Measurements from ENCODE around the gene EEPD1. TPM values are rescaled to one million over a fixed set of nuclear protein-coding genes. Genes with fewer than 3 reads are reported as not detected.

EEPD1 gene
- total RNA-seq, 2 experiments from 2014 or later: 0.40 to 0.48 TPM

DNA sequence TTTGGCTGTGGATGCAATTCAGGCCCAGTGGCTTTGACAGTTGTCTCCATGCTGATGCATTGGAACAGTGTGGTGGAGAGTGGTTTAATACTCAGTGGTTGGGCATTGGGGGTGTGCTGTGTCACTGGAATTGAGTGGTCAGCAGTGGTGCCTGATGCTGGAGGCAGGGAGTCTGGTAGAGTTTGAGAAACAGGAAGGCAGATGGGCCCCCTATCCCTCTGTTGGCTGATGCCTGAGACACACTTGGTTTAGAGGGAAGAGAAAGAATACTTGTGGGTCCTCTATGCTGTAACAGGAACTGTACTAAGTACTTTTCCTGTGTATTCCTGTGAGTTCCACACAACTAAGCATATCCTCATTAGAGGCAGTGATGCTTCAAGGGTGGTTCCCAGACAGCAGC, 55.4 kb downstream of the EEPD1 start:
- ChIA-PET POLR2A (no interaction called here), CTCF (no interaction called here)

DNA sequence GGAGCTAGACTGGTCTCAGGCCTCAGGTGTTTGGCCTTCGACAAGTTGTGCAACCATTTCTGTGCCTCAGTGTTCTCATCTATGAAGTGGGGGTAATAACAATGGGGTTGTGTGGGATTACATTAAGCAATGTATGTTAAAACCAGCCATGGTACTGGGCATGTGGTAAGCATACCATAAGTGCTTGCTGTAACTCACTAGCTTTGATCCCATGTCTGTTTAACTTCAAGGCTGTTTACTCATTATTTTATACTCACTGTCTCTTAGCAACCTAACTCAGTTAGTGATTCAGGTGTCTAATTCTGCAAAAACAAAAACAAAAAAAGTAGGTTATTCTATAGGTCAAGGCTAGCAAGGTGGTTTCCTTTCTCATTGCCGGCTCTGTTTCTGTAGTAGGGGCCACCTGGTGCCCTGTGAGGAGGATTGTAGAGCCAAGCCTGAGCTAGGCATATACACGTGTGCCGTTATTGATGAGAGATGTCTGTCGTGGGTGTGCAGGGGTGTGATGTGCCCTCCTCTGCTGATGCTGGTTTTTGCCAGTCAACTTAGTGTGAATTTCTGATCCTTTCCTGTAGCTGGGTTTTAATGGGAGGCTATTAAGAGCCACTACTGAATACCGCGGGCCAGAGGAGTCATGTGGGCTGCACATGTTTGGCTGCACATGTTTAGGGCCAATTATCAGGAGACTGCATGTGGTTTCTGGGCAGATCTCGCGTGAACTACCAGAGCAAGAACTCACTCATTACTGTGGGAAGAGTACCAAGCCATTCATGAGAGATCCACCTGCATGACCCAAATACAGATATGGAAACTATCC, 56.2 kb downstream of the EEPD1 start:
- CTCF ChIA-PET: no interaction called here
- POLR2A ChIA-PET: no interaction called here

DNA sequence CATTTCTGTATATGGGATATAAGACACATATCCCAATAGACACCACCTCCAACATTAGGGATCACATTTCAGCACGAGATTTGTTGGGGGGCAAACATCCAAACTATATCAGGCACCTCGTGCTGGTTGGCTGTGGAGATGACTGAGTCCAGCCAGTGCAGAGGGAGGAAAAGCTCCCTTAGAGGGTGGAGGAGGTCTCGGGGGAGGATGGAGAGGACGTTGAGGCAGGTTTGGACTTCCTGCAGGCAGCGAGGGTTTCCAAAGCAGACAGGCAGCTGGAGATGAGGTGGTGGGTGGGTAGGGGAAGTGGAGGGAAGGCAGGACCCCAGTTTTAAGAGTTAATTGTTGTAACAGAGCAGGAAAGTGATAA, 56.7 kb downstream of the EEPD1 start:
- CTCF ChIA-PET: no interaction called here
- POLR2A ChIA-PET: no interaction called here

DNA sequence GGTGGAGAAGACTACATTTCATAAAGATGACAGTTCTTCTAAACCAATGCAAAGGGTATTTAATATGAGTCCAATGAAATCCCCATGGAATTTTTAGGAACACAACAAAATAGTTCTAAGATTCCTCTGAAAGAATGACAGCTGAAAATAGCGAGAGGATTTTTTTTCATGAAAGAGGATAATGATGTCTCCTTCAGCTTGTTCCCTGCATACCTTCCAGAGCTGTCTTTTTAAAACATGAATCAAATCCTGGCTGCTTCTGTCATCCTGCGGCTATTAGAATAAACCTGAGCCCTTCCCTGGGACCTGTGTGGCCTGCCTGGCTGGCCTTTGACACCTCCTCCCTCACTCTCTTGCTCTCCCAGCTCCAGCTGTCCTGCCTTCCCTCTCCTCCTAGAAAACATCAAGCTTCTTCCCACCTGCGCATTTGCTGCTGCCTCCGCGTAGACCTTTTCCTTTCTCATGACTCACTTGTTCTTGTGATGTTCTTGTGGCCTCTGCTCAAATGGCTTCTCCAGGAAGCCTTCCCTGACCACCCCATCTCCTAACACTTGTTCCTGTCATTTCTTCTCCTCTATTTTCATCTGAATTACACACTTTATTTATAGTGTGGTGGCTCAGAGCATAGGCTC, 57.4 kb downstream of the EEPD1 start:
- CTCF ChIA-PET: no interaction called here
- POLR2A ChIA-PET: no interaction called here

DNA sequence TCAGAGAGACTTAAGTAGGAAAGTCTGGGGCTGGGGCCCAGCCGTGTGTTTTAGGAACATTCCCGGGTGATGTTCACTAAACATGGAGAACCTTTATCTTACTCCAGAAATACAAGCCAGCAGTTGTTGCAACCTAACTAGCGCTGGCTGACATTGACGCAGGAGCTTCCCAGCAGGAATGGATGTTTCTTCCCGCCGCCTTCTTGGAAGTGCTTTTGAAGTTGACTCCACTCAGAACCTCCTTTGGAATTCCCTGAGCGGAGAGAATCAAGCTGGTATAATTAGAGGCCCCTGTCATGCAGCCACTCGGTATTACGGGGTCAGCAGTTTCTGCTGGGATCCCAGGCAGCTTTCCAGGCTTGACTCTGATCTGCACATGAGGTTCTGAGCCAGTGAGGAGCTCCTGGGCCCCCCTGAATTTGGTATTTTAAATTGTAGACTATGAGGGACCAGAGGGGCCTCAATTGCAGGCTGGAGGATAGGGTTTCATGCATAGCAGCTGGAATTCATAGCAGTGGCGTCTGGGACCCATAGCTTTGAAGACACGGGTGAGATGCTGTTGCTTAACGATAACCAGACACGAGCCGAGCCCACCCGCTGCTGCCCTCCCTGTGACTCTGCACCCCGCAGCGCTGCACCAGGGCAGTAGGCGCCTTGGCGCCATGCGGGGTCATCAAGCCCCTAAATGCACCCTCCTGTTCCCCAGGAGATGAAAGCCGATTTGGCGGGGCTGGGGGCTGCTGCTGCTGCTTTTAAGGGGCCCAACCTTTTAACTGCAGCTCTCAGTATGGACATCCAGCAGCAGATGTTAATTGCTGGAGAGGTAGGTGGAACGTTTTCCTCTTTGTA, 61.8 kb downstream of the EEPD1 start:
- POLR2A ChIA-PET: no interaction called here

DNA sequence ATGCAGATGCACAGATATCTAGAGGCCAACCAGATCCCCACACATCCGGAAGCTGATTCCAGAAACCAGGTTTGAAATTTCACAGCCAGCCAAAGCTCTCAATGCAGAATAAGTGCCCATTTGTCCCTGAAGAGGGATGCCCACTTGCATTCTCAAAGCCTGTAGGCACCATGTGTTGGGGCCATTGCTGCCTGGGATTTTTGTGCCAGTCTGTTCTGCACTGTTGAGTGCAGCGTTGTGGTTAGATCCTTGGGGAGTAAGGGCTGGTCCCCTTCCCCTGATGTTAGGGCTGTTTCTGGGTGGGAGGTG, 62.4 kb downstream of the EEPD1 start:
- CTCF ChIA-PET: no interaction called here
- POLR2A ChIA-PET: no interaction called here

More for the DNA sequence above, 61.8 kb downstream of the EEPD1 start:
- CTCF ChIA-PET: interaction anchor here (0.6 kb wide), 1 partner anchor 250 kb away, joined by 3 read pairs; no protein-coding TSS in a partner anchor

DNA sequence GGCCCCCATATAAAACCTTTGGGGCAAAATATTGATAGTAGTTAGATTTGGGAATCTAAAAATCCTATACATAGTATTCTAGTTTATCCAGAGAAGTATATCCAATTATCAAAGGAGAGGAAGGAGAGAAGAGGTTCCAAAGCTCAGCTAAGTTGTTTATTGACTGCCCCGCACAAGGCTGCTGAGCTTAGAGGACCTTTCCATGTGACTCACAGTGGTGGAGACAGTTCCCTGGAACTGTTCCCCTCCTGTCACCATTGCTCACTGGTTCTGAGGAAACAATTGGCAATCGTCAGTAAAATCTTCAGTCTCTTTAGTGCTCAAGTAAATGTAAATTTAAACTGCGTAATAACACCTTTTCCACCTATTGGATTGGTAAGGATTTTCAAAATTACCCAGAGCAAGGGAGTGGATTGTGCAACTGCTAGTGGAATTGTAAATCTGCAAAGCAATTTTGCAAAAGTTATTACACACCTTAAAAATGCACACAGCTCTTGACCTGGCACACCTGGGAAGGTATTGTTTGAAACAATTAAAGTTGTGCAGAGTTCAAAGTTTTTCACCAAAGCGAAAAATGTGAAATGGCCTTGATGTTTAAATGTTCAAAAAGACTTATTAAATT, 63.1 kb downstream of the EEPD1 start:
- POLR2A ChIA-PET: no interaction called here
- CTCF ChIA-PET: no interaction called here

DNA sequence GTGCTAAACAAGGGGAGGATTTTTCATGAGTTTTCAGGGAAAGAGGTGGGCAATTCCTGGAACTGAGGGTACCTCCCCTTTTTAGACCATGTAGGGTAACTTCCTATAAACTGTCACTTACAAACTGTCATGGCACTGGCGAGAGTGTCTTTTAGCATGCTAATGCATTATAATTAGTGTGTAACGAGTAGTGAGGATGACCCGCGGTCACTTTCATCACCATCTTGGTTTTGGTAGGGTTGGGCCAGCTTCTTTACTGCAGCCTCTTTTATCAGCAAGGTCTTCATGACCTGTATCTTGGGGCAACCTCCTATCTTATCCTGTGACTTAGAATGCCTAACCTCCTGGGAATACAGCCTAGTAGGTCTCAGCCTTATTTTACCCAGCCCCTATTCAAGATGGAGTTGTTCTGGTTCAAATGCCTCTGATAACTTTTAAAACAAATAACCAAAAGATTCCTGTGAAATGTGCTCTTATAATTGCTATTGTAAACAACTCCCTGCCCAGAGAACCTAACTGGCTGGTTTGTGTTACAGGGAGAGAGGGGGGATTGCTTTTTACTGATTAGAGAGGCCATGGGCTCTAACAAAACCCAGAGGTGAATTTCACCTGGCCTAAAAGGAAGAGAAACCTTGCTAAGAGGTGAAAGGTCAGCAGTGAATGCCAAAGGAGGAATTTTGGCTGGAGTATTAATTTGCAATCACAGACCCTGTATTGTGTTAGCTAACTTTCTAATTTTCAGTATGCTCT, 64.3 kb downstream of the EEPD1 start:
- POLR2A ChIA-PET: no interaction called here
- CTCF ChIA-PET: no interaction called here

DNA sequence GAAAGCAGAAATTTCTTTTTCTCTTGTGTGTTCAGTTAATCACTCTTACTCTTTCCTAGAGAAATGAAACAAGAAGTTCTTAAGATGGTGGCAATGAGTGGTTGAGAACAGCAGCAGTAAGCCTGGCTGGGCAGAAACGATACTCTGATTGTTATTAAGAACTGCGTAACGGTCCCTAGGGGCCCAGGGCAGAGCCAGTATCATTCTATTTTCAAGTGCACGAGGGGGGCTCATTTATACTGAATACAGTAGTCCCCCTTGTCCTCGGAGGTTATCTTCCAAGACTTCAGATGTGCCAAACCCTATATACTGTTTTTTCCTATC, 64.9 kb downstream of the EEPD1 start:
- ChIA-PET CTCF (no interaction called here), POLR2A (no interaction called here)

DNA sequence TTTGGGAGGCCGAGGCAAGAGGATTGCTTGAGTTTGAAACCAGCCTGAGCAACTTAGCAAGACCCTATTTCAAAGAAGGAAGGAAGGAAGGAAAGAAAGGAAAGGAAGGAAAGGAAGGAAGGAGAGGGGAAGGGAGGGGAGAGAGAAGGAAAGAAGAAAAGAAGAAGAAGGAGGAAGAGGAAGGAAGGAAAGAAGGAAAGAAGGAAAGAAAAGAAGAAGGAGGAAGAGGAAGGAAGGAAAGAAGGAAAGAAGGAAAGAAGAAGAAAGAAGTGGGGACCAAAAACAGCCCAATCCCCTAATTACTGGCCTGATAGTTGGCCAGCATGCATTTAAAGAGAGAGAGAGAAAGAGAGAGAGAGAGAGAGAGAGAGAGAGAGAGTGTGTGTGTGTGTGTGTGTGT, 66.4 kb downstream of the EEPD1 start:
- POLR2A ChIA-PET: no interaction called here
- CTCF ChIA-PET: no interaction called here

DNA sequence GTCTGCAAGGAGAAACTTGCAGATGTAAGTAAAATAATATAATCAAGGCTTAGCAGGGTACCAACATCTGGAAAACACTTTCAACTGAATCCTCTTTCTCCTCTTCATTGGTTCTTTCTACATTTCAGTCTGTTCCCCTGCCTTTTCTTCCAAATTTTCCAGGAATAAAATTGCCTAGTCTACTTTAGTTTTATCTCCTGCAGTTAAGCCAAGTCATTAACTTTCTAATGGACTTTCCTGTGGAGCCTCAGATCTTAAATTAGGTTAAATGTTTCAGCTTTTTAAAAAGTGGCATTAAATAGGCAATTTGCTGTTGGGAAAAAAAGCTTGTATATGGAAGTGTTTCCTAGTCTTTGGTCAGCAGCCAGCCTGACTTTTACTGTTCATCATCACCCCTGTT, 70.8 kb downstream of the EEPD1 start:
- POLR2A ChIA-PET: no interaction called here

DNA sequence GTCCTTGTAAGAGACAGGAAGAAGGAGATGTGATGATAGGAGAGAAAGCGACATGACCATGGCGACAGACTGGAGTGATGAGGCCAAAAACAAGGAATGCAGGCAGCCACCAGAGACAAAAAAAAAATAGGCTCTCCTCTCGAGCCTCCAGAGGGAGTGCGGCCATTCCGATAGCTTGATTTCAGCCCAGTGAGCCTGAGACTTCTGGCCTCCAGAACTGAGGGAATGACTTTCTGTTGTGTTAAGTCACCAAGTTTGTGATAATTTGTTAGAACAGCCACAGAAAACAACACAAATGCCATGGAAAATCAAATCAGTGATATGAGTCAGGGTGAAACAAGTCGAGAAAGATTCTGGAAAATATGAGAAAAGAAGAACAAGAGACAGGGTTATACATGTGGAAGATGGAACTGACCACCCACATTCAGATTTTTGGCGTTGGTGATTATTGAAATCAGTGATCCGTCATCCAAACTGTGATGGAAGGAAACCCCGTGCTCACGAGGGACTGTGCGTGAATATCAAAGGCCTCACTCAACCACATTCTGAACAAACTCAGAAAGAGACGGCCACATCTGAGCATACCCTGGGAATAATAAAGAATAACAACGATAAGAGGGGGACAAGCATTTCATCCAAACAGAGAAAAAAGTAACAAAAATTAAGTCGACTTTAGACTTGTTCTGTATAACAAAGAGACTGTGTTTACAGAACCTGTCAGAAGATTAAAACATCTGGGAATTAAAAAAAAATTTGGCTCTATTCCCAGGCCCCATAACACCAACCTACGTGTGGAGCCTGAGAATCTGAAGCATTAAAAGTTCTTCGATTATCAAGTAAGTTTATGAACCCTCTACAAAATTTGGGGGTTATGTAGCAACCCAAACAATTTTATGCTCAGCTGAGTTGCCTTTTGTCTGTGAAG, 72.1 kb downstream of the EEPD1 start:
- CTCF ChIA-PET: no interaction called here
- POLR2A ChIA-PET: no interaction called here

More for the DNA sequence above, 70.8 kb downstream of the EEPD1 start:
- CTCF ChIA-PET: interaction anchor here (1.7 kb wide), 1 partner anchor 95 kb away, joined by 3 read pairs; no protein-coding TSS in a partner anchor

DNA sequence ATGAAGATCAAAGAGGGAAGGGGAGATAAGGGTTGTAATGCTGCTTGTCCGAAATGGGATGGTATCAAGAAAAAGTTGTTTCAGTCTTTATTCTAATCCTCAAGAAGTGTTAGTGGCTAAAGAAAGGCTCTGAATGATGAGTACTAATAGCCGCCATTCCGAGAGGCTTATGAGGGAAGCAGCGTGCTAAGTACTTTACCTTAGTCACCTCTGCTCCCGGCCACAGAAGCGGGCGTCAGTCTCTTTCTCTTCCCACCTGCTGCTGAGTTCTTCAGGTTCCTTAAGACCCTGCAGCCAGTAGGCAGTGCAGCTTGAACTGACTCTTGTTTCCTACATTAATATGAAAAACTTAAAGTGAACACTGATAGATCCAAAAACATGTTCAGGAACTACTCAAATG, 73.1 kb downstream of the EEPD1 start:
- ChIA-PET POLR2A (no interaction called here), CTCF (interaction anchor here (0.6 kb wide), 1 partner anchor 93 kb away, joined by 3 read pairs; no protein-coding TSS in a partner anchor)

DNA sequence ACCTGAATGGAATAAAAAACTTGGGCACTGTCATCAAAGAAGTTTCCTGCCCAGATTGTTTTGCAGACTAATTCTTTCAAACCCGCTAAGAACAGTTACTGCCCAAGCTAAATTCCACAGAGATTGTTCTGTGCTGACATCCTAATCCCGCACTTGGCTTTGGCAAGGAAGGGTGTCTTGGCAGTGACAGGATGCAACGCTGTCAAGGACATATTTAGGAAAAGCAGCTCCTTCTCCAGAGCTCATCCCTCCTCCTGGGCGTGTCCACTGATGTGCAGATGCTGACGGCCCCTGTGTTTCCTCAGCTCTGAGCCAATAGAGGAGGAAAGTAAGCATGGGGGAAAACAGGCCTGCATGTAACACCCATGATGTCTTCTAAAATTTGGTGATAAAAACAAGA, 74.2 kb downstream of the EEPD1 start:
- CTCF ChIA-PET: no interaction called here
- POLR2A ChIA-PET: no interaction called here

DNA sequence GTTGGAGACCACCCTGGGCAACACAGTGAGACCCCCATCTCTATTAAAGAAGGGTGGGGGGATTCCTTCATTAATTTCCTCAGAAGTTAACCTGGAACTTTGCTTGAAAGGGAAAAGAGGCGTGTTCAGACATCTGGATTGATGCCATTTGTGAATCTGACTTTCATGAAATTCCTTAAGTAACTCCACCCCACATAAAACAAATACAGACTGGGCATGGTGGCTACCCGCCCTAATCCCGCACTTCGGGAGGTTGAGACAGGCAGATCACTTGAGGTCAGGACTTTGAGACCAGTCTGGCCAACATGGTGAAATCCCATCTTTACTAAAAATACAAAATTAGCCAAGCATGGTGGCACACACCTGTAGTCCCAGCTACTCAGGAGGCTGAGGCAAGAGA, 75.0 kb downstream of the EEPD1 start:
- POLR2A ChIA-PET: no interaction called here
- CTCF ChIA-PET: no interaction called here

DNA sequence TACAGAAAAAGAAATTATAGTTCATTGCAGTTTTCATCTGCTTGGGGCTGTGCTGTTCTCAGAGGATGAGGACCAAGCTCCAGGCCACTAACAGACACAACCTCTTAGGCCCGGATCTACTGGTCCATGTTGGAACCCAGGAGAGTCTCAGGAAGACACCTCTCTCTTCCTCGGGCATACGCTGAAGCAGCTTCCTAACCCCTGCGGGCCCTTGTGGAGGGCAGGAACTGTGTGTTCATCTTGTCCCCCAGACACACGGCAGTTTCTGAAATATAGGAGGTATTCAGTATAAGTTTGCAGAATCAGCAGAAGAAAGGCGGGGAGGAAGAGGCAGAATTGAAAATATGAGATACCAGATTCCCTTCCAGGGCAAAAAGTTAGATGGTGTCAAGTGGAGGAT, 78.4 kb downstream of the EEPD1 start:
- POLR2A ChIA-PET: no interaction called here
- CTCF ChIA-PET: no interaction called here

DNA sequence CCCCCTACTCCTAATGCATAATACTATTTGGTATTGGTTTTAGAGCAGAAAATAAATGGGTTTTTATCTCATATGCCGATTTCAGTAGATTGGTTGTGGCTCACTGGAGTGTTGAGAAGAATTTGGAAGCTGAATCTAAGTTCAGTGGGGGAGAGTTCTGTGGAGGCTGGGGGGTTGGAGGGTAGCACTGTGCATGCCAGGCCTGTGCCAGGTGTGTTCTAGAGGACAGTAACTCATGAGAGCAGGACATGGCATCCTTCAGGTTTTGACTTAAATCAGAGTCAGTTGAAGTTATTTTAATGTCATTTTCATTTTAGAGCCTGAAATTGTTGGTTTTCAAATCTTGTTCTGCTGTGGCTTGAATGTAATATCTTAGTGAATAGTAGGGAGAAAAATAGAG, 79.5 kb downstream of the EEPD1 start:
- CTCF ChIA-PET: no interaction called here
- POLR2A ChIA-PET: no interaction called here

DNA sequence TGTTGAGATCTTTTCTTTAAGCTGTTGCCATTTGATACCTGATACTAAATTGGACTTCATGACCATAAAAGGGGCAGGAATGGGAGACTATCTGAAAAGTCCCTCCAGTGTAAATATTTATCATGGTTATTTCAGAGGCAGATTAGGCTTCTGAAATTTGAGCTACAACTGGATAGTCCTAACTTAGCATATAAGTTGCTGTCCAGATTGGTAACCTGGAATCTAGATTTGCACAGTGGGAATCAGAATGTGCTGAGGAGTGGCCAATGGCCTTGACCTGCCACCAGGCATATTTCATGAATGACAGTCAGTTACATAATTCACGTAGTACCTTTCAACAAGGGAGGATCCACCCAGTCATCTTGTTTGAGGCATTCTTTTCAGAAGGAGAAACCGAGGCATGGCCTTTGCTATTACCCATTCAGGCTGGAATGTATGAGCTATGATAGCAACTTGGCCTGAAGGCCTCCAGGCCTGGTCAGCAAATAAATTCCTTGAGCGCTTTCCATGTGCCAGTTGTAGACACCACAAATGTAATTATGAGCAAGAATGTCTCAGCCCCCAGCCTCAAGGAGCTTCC, 80.0 kb downstream of the EEPD1 start:
- ChIA-PET POLR2A (no interaction called here), CTCF (no interaction called here)

DNA sequence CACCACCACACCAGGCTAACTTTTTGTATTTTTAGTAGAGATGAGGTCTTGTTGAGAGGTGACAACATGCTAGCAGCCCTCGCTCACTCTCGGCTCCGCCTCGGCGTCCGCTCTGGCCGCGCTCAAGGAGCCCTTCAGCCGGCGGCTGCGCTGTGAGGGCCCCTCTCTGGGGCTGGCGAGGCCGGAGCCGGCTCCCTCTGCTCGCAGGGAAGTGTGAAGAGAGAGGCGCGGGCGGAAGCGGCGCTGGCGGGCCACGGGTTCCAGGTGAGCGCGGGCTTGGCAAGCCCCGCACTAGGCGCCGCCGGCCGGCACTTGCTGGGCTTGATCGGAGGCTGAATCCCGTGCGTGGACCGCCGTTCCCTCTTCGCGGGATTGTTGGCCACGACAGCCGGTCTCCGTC, 83.0 kb downstream of the EEPD1 start:
- CTCF ChIA-PET: interaction anchor here (0.8 kb wide), 1 partner anchor 251 kb away, joined by 3 read pairs; no protein-coding TSS in a partner anchor
- POLR2A ChIA-PET: no interaction called here

All from activated CD8-positive, alpha-beta memory T cell treated with anti-CD3 and anti-CD28 coated beads for 36 hours (primary cell).